PC-3 (cell line): Measurements from ENCODE around the gene WEE1. TPM values are rescaled to one million over a fixed set of nuclear protein-coding genes. Genes with fewer than 3 reads are reported as not detected.
A peak's percentile ranks its signal among the peaks of the same experiment; 100 is the strongest.

Experiments used
- ATAC-seq: fragments of 200-7000 bp; cut with Tn5 transposase; 2 replicates; pipeline ENCODE4 v1.9.1; 2020; ENCODE audit warnings: mild to moderate bottlenecking, moderate library complexity
- BruUV-seq: library from RNA; stranded (reverse); fragments of 400-500 nt; replicated peaks from 2 replicates; lab custom pipeline; 2021; lab: Mats Ljungman, UMichigan
- CTCF ChIA-PET: fragments of 300-600 bp; sonication (Branson Sonifier 250); formaldehyde crosslinking; loops from one replicate; lab custom pipeline; 2022; ENCODE audit warnings: antibody characterized with exemption; lab: Charles Lee
- POLR2A ChIA-PET: fragments of 300-600 bp; sonication (Branson Sonifier 250); formaldehyde crosslinking; loops from one replicate; lab custom pipeline; 2022; ENCODE audit warnings: antibody characterized with exemption; ENCODE audit not compliant: unreplicated experiment; lab: Charles Lee
- DNase-seq: peaks from one replicate; pipeline ENCODE4 v3.0.0-alpha.2; 2015
- H2AFZ ChIP-seq: fragments of 300-600 bp; sonication (generic); 2 replicates; pipeline ENCODE4 v1.6.0; 2016; ENCODE audit warnings: antibody characterized with exemption, low read length
- H3F3A ChIP-seq: fragments of 300-600 bp; sonication (generic); one replicate; pipeline ENCODE4 v1.6.0; 2017; ENCODE audit warnings: antibody characterized with exemption, low read length, control low read depth, mild to moderate bottlenecking; ENCODE audit not compliant: unreplicated experiment
- H3K27ac ChIP-seq: fragments of 300-600 bp; sonication (generic); 2 replicates; pipeline ENCODE4 v1.5.1; 2016; ENCODE audit warnings: mild to moderate bottlenecking, low read length
- H3K27me3 ChIP-seq: fragments of 300-600 bp; sonication (generic); 2 replicates; pipeline ENCODE4 v1.6.1; 2016; ENCODE audit warnings: low read length, mixed read lengths
- H3K36me3 ChIP-seq: fragments of 300-600 bp; sonication (generic); 2 replicates; pipeline ENCODE4 v1.6.1; 2016; ENCODE audit warnings: low read depth, mixed run types, low read length, mixed read lengths
- H3K4me1 ChIP-seq: fragments of 300-600 bp; sonication (generic); 2 replicates; pipeline ENCODE4 v1.5.1; 2016; ENCODE audit warnings: low read length; ENCODE audit not compliant: insufficient read depth
- H3K4me2 ChIP-seq: fragments of 300-600 bp; sonication (generic); 2 replicates; pipeline ENCODE4 v1.6.0; 2016; ENCODE audit warnings: low read length
- H3K4me3 ChIP-seq: fragments of 300-600 bp; sonication (generic); 2 replicates; pipeline ENCODE4 v1.5.1; 2016; ENCODE audit warnings: mild to moderate bottlenecking, low read length, mixed read lengths
- H3K79me2 ChIP-seq: fragments of 300-600 bp; sonication (generic); 2 replicates; pipeline ENCODE4 v1.6.1; 2017; ENCODE audit warnings: low read length, mixed read lengths
- H3K9ac ChIP-seq: fragments of 300-600 bp; sonication (generic); 2 replicates; pipeline ENCODE4 v1.6.0; 2016; ENCODE audit warnings: mild to moderate bottlenecking, low read length
- H3K9me2 ChIP-seq: fragments of 300-600 bp; sonication (generic); replicated peaks from 2 replicates; pipeline ENCODE4 v1.6.1; 2016; ENCODE audit warnings: mixed run types, low read length, mixed read lengths
- H3K9me3 ChIP-seq: fragments of 300-600 bp; sonication (generic); 2 replicates; pipeline ENCODE4 v1.6.1; 2016; ENCODE audit warnings: low read length, mixed read lengths
- H4K20me1 ChIP-seq: fragments of 300-600 bp; sonication (generic); 2 replicates; pipeline ENCODE4 v1.6.1; 2016; ENCODE audit warnings: low read length, mixed read lengths
- CTCF ChIP-seq: fragments of 300-600 bp; sonication (generic); conservative IDR thresholded peaks from 2 replicates; pipeline ENCODE4 v1.5.1; 2017; ENCODE audit warnings: antibody characterized with exemption, low read depth, mild to moderate bottlenecking, low read length
- EZH2 ChIP-seq: fragments of 300-600 bp; sonication (generic); IDR thresholded peaks from one replicate; pipeline ENCODE4 v1.6.1; 2017; ENCODE audit warnings: antibody characterized with exemption, mild to moderate bottlenecking, low read length; ENCODE audit not compliant: unreplicated experiment
- EZH2phosphoT487 ChIP-seq: fragments of 300-600 bp; sonication (generic); IDR thresholded peaks from 2 replicates; pipeline ENCODE4 v1.6.1; 2018; ENCODE audit warnings: mild to moderate bottlenecking, antibody characterized with exemption, low read length, borderline replicate concordance
- intact Hi-C: fragments of 100-400 bp; cut with micrococcal nuclease; formaldehyde crosslinking; loops from 2 replicates; pipeline ENCODE4 v1.9.0; 2023
- total RNA-seq: library from RNA; depleted of rRNA; stranded (reverse); fragments of >200 nt; gene quantifications from 2 replicates; pipeline ENCODE4 v1.2.3, GENCODE V29; 2014

The WEE1 gene
- total RNA-seq, 1 experiment from 2014 or later, result 46.9 TPM

- Histone ChIP-seq H3K36me3 (peaks cover 45% of the 10 kb centered on the region), H3K79me2 (peaks cover 64% of the 10 kb centered on the region), H2AFZ (no peak overlapping the region), H3K9me3 (no peaks in the 10 kb centered on the region), H3K4me3 (peak overlapping the region; percentile 84), H3K27ac (peak overlapping the region; percentile 90), H3K4me2 (peak overlapping the region; percentile 97), H3F3A (no peaks in the 10 kb centered on the region), H3K27me3 (no peaks in the 10 kb centered on the region), H3K4me1 (peaks cover 27% of the 10 kb centered on the region), H3K9ac (peak overlapping the region; percentile 98), H3K9me2 (no peaks in the 10 kb centered on the region), H4K20me1 (peaks cover 44% of the 10 kb centered on the region)
- no peak for TF ChIP-seq EZH2phosphoT487
- TF ChIP-seq CTCF, result no peak
- TF ChIP-seq EZH2, result no peak
- ChIA-PET POLR2A (interaction anchor here (0.6 to 0.9 kb wide), 5 partner anchors 19 to 172 kb away, joined by 3 to 5 read pairs (median 4); partner anchors contain the start of gene ZNF143), CTCF (interaction anchor here (0.6 to 1.1 kb wide), 2 partner anchors 37 to 114 kb away, joined by 3 read pairs; no protein-coding TSS in a partner anchor)
- DNase-seq (peak; percentile 77), ATAC-seq (peak; percentile 32)
- no TSS peak for BruUV-seq
- intact Hi-C loops, result loop anchor here (1.0 to 10.0 kb wide), 2 partner anchors 38 to 891 kb away; partner anchors contain the start of genes RPL27A and TRIM66
Observed at GRCh38 chr11:9575260-9576240, 2.1 kb downstream of the WEE1 start.

- DNase-seq, result no peak
- peak overlapping the region; percentile 98 for H3K9ac ChIP-seq
- TF ChIP-seq EZH2phosphoT487 (no peak), EZH2 (no peak), CTCF (no peak)
- H3K4me2 ChIP-seq, result peak overlapping the region; percentile 97
- H3K4me1 ChIP-seq, result peaks cover 27% of the 10 kb centered on the region
- intact Hi-C loops, result loop anchor here (10.0 kb wide), 1 partner anchor 892 kb away; the partner anchor contains the start of genes RPL27A and TRIM66
- ATAC-seq, result no peak
- no peaks in the 10 kb centered on the region for H3K27me3 ChIP-seq
- ChIA-PET CTCF (interaction anchor here (0.6 kb wide), 1 partner anchor 115 kb away, joined by 3 read pairs; no protein-coding TSS in a partner anchor), POLR2A (interaction anchor here (0.9 kb wide), 1 partner anchor 37 kb away, joined by 3 read pairs; no protein-coding TSS in a partner anchor)
- peaks cover 57% of the 10 kb centered on the region for H3K36me3 ChIP-seq
- no peaks in the 10 kb centered on the region for H3K9me3 ChIP-seq
- no peak overlapping the region for H2AFZ ChIP-seq
- no TSS peak for BruUV-seq
- peaks cover 64% of the 10 kb centered on the region for H3K79me2 ChIP-seq
- H3F3A ChIP-seq, result no peaks in the 10 kb centered on the region
- H3K27ac ChIP-seq, result no peak overlapping the region
- H4K20me1 ChIP-seq, result peaks cover 48% of the 10 kb centered on the region
- peak overlapping the region; percentile 84 for H3K4me3 ChIP-seq
- no peaks in the 10 kb centered on the region for H3K9me2 ChIP-seq
Observed at GRCh38 chr11:9576701-9577381, 3.4 kb downstream of the WEE1 start.
